IMR-90 (cell line): ENCODE data around the gene RECK. TPM values are rescaled to one million over a fixed set of nuclear protein-coding genes. Genes with fewer than 3 reads are reported as not detected.

Experiments
- ATAC-seq: fragments of 200-7000 bp; cut with Tn5 transposase; 2 replicates; pipeline ENCODE4 v1.9.1; 2020; ENCODE audit warnings: low read depth, mild to moderate bottlenecking, moderate library complexity
- BruUV-seq: library from RNA; stranded (reverse); fragments of 400-500 nt; replicated peaks from 2 replicates; lab custom pipeline; 2021; lab: Mats Ljungman, UMichigan
- CTCF ChIA-PET: fragments of 300-600 bp; formaldehyde crosslinking; extraction: SDS; loops from one replicate; lab custom pipeline; 2021; ENCODE audit warnings: antibody characterized with exemption; lab: Yijun Ruan, JAX
- POLR2A ChIA-PET: fragments of 300-600 bp; sonication (Branson Sonifier 250); formaldehyde crosslinking; loops from one replicate; lab custom pipeline; 2022; ENCODE audit warnings: antibody characterized with exemption; ENCODE audit not compliant: unreplicated experiment; lab: Charles Lee
- DNase-seq: peaks from one replicate; pipeline ENCODE4 v3.0.0; 2013
- H2AFZ ChIP-seq: replicated peaks from 2 replicates; pipeline ENCODE3; 2013; ENCODE audit warnings: low read length, mild to moderate bottlenecking; ENCODE audit not compliant: poor library complexity
- H2AK5ac ChIP-seq: 2 replicates; pipeline ENCODE4 v1.6.1; 2013; ENCODE audit warnings: low read depth, low read length, inconsistent platforms
- H2AK9ac ChIP-seq: replicated peaks from 2 replicates; pipeline ENCODE3; 2013; ENCODE audit warnings: mild to moderate bottlenecking, low read depth, low read length, moderate library complexity; ENCODE audit not compliant: poor library complexity
- H2BK120ac ChIP-seq: 2 replicates; pipeline ENCODE4 v1.6.1; 2013; ENCODE audit warnings: low read depth, low read length, inconsistent platforms
- H2BK15ac ChIP-seq: 3 replicates; pipeline ENCODE4 v1.6.1; 2013; ENCODE audit warnings: low read depth, low read length, inconsistent platforms
- H2BK20ac ChIP-seq: 2 replicates; pipeline ENCODE4 v1.6.1; 2013; ENCODE audit warnings: low read depth, mild to moderate bottlenecking, inconsistent platforms, low read length, moderate library complexity
- H2BK5ac ChIP-seq: 2 replicates; pipeline ENCODE4 v1.6.1; 2013; ENCODE audit warnings: mild to moderate bottlenecking, low read depth, low read length, inconsistent platforms; ENCODE audit not compliant: poor library complexity, severe bottlenecking
- H3K14ac ChIP-seq: replicated peaks from 2 replicates; pipeline ENCODE4 v1.6.1; 2013; ENCODE audit warnings: low read depth, low read length, inconsistent platforms
- H3K18ac ChIP-seq: 2 replicates; pipeline ENCODE4 v1.6.1; 2013; ENCODE audit warnings: low read depth, low read length, control low read depth
- H3K23ac ChIP-seq: 2 replicates; pipeline ENCODE4 v1.6.1; 2013; ENCODE audit warnings: low read depth, low read length, inconsistent platforms
- H3K27ac ChIP-seq: 2 replicates; pipeline ENCODE4 v1.5.1; 2013; ENCODE audit warnings: mild to moderate bottlenecking, control low read depth, low read length; ENCODE audit not compliant: insufficient read depth
- H3K27me3 ChIP-seq: 2 replicates; pipeline ENCODE4 v1.6.1; 2013; ENCODE audit warnings: low read length; ENCODE audit not compliant: control insufficient read depth, insufficient read depth
- H3K36me3 ChIP-seq: 2 replicates; pipeline ENCODE4 v1.6.1; 2013; ENCODE audit warnings: low read length, mixed read lengths; ENCODE audit not compliant: control insufficient read depth, insufficient read depth
- H3K4ac ChIP-seq: 2 replicates; pipeline ENCODE4 v1.6.1; 2013; ENCODE audit warnings: low read depth, low read length, inconsistent platforms
- H3K4me1 ChIP-seq: 2 replicates; pipeline ENCODE4 v1.6.1; 2013; ENCODE audit warnings: low read length, mixed read lengths; ENCODE audit not compliant: control insufficient read depth, insufficient read depth
- H3K4me2 ChIP-seq: 2 replicates; pipeline ENCODE4 v1.6.1; 2013; ENCODE audit warnings: low read depth, mild to moderate bottlenecking, control low read depth, low read length, moderate library complexity
- H3K4me3 ChIP-seq: 2 replicates; pipeline ENCODE4 v1.5.1; 2013; ENCODE audit warnings: low read depth, mild to moderate bottlenecking, control low read depth, low read length, moderate library complexity; ENCODE audit not compliant: insufficient read depth
- H3K56ac ChIP-seq: 2 replicates; pipeline ENCODE4 v1.6.1; 2013; ENCODE audit warnings: low read length, inconsistent platforms; ENCODE audit not compliant: insufficient read depth; ENCODE audit errors: extremely low read depth
- H3K79me1 ChIP-seq, 2 experiments: 2 replicates each; pipeline ENCODE4 v1.6.1; 2013; ENCODE audit warnings: low read length in 2 of 2, inconsistent platforms in 1 of 2, low read depth in 1 of 2
- H3K9ac ChIP-seq: 2 replicates; pipeline ENCODE4 v1.6.1; 2013; ENCODE audit warnings: low read depth, low read length, control low read depth
- H3K9me1 ChIP-seq: 2 replicates; pipeline ENCODE4 v1.6.1; 2013; ENCODE audit warnings: low read length, inconsistent platforms; ENCODE audit not compliant: insufficient read depth
- H3K9me3 ChIP-seq: 2 replicates; pipeline ENCODE4 v1.6.1; 2013; ENCODE audit warnings: low read length; ENCODE audit not compliant: control insufficient read depth, insufficient read depth
- H4K20me1 ChIP-seq: 2 replicates; pipeline ENCODE4 v1.6.1; 2013; ENCODE audit warnings: low read length, inconsistent platforms; ENCODE audit not compliant: insufficient read depth
- H4K5ac ChIP-seq: 2 replicates; pipeline ENCODE4 v1.6.1; 2013; ENCODE audit warnings: mild to moderate bottlenecking, low read depth, low read length, control low read depth
- H4K8ac ChIP-seq, 2 experiments: 2 replicates each; pipeline ENCODE4 v1.6.1; 2013; ENCODE audit warnings: low read depth in 2 of 2, low read length in 2 of 2, control low read depth in 1 of 2, inconsistent platforms in 1 of 2
- H4K91ac ChIP-seq: 2 replicates; pipeline ENCODE4 v1.6.1; 2013; ENCODE audit warnings: low read depth, low read length, inconsistent platforms; ENCODE audit not compliant: insufficient read depth
- ELK1 ChIP-seq: fragments of 150-350 bp; IDR thresholded peaks from 2 replicates; pipeline ENCODE4 v1.6.1; 2016; ENCODE audit warnings: low read depth, mild to moderate bottlenecking, low read length, moderate library complexity, borderline replicate concordance
- MAZ ChIP-seq: IDR thresholded peaks from 2 replicates; pipeline ENCODE4 v1.6.1; 2012; ENCODE audit warnings: low read depth, mild to moderate bottlenecking, low read length, improper control_type of control experiment, moderate library complexity, borderline replicate concordance
- MXI1 ChIP-seq: IDR thresholded peaks from 2 replicates; pipeline ENCODE4 v1.6.1; 2012; ENCODE audit warnings: low read depth, mild to moderate bottlenecking, low read length, moderate library complexity, borderline replicate concordance
- NFE2L2 ChIP-seq: fragments of 150-350 bp; IDR thresholded peaks from 2 replicates; pipeline ENCODE4 v1.6.1; 2016; ENCODE audit warnings: low read depth, mild to moderate bottlenecking, low read length
- RAD21 ChIP-seq: IDR thresholded peaks from 2 replicates; pipeline ENCODE4 v1.6.1; 2012; ENCODE audit warnings: low read length, improper control_type of control experiment
- RFX5 ChIP-seq: IDR thresholded peaks from 2 replicates; pipeline ENCODE4 v1.8.0; 2012; ENCODE audit warnings: low read depth, mild to moderate bottlenecking, low read length, moderate library complexity
- SMC3 ChIP-seq: fragments of 150-350 bp; IDR thresholded peaks from 2 replicates; pipeline ENCODE4 v1.6.1; 2016; ENCODE audit warnings: low read depth, mild to moderate bottlenecking, antibody characterized with exemption, low read length, moderate library complexity
- USF2 ChIP-seq: fragments of 150-350 bp; IDR thresholded peaks from 2 replicates; pipeline ENCODE4 v1.6.1; 2017; ENCODE audit warnings: mild to moderate bottlenecking, antibody characterized with exemption, low read length, low read depth
- WGBS, 2 experiments: methylation state at CpG; one replicate each; pipeline versions ENCODE4 v1.1.5 to v1.1.7; 2013; ENCODE audit warnings: missing lambda C conversion rate in 2 of 2; ENCODE audit not compliant: insufficient read length in 1 of 2; ENCODE audit errors: extremely low coverage in 2 of 2; 5-methylcytosine and 5-hydroxymethylcytosine counted together
- dilution Hi-C: fragments of 300-500 bp; cut with HindIII; formaldehyde crosslinking; loops from one replicate; pipeline ENCODE4 v1.14.3; 2018; ENCODE audit warnings: low sequenced_read_pairs; ENCODE audit not compliant: unreplicated experiment
- in situ Hi-C: fragments of 300-500 bp; cut with MboI; formaldehyde crosslinking; loops from 3 replicates; pipeline ENCODE4 v1.14.3; 2019; ENCODE audit warnings: low sequenced_read_pairs, inconsistent platforms, mixed read lengths
- intact Hi-C: fragments of 100-400 bp; cut with micrococcal nuclease; formaldehyde crosslinking; loops from 2 replicates; pipeline ENCODE4 v1.10.0; 2022
- polyA plus RNA-seq, 3 experiments: library from polyadenylated mRNA; depleted of rRNA; stranded (reverse); fragments of >200 nt; gene quantifications; 2 replicates each; pipeline ENCODE4 v1.2.3, GENCODE V29; 2012; ENCODE audit warnings: low replicate concordance in 1 of 3
- total RNA-seq: library from RNA; depleted of rRNA; stranded (reverse); fragments of >200 nt; gene quantifications from 2 replicates; pipeline ENCODE4 v1.2.3, GENCODE V29; 2012
- TF ChIP-seq, protein P1 (sequence below): conservative IDR thresholded peaks from 2 replicates; pipeline ENCODE4 v1.5.1; 2012; ENCODE audit warnings: mild to moderate bottlenecking, low read depth, low read length, improper control_type of control experiment

The RECK gene
- total and polyA plus RNA-seq, 2 of the 4 experiments (the other 2 are of a cell fraction), result 23.5 to 44.0 TPM

DNA sequence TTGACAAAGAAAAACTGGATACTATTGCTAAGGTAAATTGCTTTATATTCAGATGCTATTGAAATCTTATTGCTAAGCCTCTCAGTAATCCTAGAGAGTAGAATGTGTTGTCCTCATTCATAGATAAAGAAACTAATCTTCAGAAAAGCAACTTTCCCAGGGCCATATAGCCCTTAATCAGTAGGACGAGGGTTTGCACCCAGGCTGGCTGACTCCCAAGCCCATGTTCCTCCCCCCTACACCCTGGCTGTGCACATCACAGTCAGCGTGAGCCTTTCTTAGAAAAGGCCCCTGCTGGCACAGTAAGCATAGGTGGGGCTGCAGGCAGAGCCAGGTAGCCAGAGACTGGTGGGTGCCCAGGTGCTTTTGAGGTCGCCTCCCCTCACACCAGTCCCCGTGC is 84.0 kb downstream of the RECK start:
- H3K4me3 ChIP-seq, result no peak overlapping the region
- no peak overlapping the region for H4K8ac ChIP-seq
- H3K56ac ChIP-seq, result no peak overlapping the region
- no peak overlapping the region for H3K4me2 ChIP-seq
- no peak overlapping the region for H2BK120ac ChIP-seq
- peaks cover 7% of the 10 kb centered on the region for H3K9me1 ChIP-seq
- H2BK15ac ChIP-seq, result no peak overlapping the region
- H3K36me3 ChIP-seq, result peaks cover 63% of the 10 kb centered on the region
- ChIA-PET CTCF (no interaction called here), POLR2A (no interaction called here)
- H2AK9ac ChIP-seq, result no peak overlapping the region
- no peak overlapping the region for H2AFZ ChIP-seq
- no peak overlapping the region for H3K18ac ChIP-seq
- no peaks in the 10 kb centered on the region for H3K9me3 ChIP-seq
- peaks cover 4 to 15% of the 10 kb centered on the region in 2 experiments; a peak in 2 of 4 replicates for H3K79me1 ChIP-seq
- H3K4me1 ChIP-seq, result peaks cover 7% of the 10 kb centered on the region
- no peak overlapping the region for H3K23ac ChIP-seq
- no peak overlapping the region for H4K5ac ChIP-seq
- dilution Hi-C loops (no loop called here), in situ Hi-C loops (no loop called here), intact Hi-C loops (no loop called here)
- H4K20me1 ChIP-seq, result no peaks in the 10 kb centered on the region
- no peak overlapping the region for H3K27ac ChIP-seq
- no peaks in the 10 kb centered on the region for H3K27me3 ChIP-seq
- no peak overlapping the region for H2BK5ac ChIP-seq
- ATAC-seq (no peak), DNase-seq (no peak)
- no peak overlapping the region for H3K9ac ChIP-seq
- WGBS, 2 experiments, result no CpG with 5 or more reads among the region's 4 CpGs
- H2AK5ac ChIP-seq, result no peak overlapping the region
- H3K14ac ChIP-seq, result no peak overlapping the region
- no peak overlapping the region for H2BK20ac ChIP-seq
- no peak overlapping the region for H3K4ac ChIP-seq
- BruUV-seq, result no TSS peak
- no peak overlapping the region for H4K91ac ChIP-seq
- no peak for TF ChIP-seq USF2
- no peak for TF ChIP-seq NFE2L2
- no peak for TF ChIP-seq RFX5
- TF ChIP-seq MXI1, result no peak
- TF ChIP-seq ELK1, result no peak
- TF ChIP-seq, protein P1, sequence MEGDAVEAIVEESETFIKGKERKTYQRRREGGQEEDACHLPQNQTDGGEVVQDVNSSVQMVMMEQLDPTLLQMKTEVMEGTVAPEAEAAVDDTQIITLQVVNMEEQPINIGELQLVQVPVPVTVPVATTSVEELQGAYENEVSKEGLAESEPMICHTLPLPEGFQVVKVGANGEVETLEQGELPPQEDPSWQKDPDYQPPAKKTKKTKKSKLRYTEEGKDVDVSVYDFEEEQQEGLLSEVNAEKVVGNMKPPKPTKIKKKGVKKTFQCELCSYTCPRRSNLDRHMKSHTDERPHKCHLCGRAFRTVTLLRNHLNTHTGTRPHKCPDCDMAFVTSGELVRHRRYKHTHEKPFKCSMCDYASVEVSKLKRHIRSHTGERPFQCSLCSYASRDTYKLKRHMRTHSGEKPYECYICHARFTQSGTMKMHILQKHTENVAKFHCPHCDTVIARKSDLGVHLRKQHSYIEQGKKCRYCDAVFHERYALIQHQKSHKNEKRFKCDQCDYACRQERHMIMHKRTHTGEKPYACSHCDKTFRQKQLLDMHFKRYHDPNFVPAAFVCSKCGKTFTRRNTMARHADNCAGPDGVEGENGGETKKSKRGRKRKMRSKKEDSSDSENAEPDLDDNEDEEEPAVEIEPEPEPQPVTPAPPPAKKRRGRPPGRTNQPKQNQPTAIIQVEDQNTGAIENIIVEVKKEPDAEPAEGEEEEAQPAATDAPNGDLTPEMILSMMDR, result no peak
- no peak for TF ChIP-seq RAD21
- no peak for TF ChIP-seq SMC3
- no peak for TF ChIP-seq MAZ
